Brain microvascular endothelial cell (primary cell): ENCODE results near the gene UGCG.

Experiments used
- DNase-seq: peaks from one replicate; pipeline ENCODE4 v3.0.0-alpha.2; 2020
- H3K27ac ChIP-seq: fragments of 250-450 bp; sonication (Bioruptor Pico); 2 replicates; pipeline ENCODE4 v1.5.1; 2020; ENCODE audit warnings: mild to moderate bottlenecking, moderate library complexity
- H3K27me3 ChIP-seq: fragments of 250-450 bp; sonication (Bioruptor Pico); replicated peaks from 2 replicates; pipeline ENCODE4 v1.5.1; 2020; ENCODE audit warnings: mild to moderate bottlenecking
- H3K36me3 ChIP-seq: fragments of 250-450 bp; sonication (Bioruptor Pico); replicated peaks from 2 replicates; pipeline ENCODE4 v1.5.1; 2020; ENCODE audit warnings: mild to moderate bottlenecking
- H3K4me3 ChIP-seq: 2 replicates; pipeline ENCODE4 v1.5.1; 2011; ENCODE audit warnings: low read depth, mild to moderate bottlenecking, control low read depth, low read length, moderate library complexity
- CTCF ChIP-seq: IDR thresholded peaks from 2 replicates; pipeline ENCODE4 v1.5.1; 2011; ENCODE audit warnings: low read depth, mild to moderate bottlenecking, moderate library complexity, low read length, control low read depth, inconsistent platforms; ENCODE audit errors: missing control alignments
- in situ Hi-C: cut with HindIII; loops from 2 replicates; pipeline ENCODE4 v1.10.0; 2017; ENCODE audit warnings: low sequenced_read_pairs, low pct_ligation_motif_present

The UGCG gene

GRCh38 chr9:111975709-111976108 is 79.1 kb downstream of the UGCG start:
- no peaks in the 10 kb centered on the region for H3K36me3 ChIP-seq
- no peak overlapping the region for H3K27ac ChIP-seq
- in situ Hi-C loops, result no loop called here
- TF ChIP-seq CTCF, result peak; percentile 1
- no peak for DNase-seq
- H3K4me3 ChIP-seq, result no peak overlapping the region
- no peaks in the 10 kb centered on the region for H3K27me3 ChIP-seq

- H3K27me3 ChIP-seq, result no peaks in the 10 kb centered on the region
- in situ Hi-C loops, result no loop called here
- H3K27ac ChIP-seq, result no peak overlapping the region
- DNase-seq, result no peak
- no peaks in the 10 kb centered on the region for H3K36me3 ChIP-seq
- no peak for TF ChIP-seq CTCF
- H3K4me3 ChIP-seq, result no peak overlapping the region
These were observed 82.0 kb downstream of the UGCG start for GRCh38 chr9:111978616-111979015.

DNA sequence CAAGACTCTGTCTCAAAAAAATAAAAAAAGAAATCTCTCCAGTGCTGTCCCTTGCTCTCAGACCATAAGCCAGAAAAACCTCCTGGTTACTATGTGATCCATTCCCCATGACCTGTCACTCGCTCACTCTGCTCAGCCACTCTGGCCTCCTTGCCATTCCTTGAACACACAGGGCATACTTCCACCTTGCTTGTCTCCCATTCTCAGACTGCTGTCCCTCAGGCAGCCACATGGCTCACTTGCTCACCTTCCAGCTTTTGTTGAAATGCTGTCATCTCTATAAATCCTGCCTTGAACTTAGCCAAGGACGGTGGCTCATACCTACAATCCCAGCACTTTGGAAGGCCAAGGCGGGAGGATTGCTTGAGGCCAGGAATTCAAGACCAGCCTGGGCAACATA is 82.9 kb downstream of the UGCG start:
- H3K27me3 ChIP-seq, result no peaks in the 10 kb centered on the region
- in situ Hi-C loops, result no loop called here
- DNase-seq, result no peak
- H3K27ac ChIP-seq, result no peak overlapping the region
- TF ChIP-seq CTCF, result no peak
- H3K4me3 ChIP-seq, result no peak overlapping the region
- no peaks in the 10 kb centered on the region for H3K36me3 ChIP-seq

GRCh38 chr9:111980398-111980797 is 83.8 kb downstream of the UGCG start:
- no peak for TF ChIP-seq CTCF
- no peak for DNase-seq
- in situ Hi-C loops, result no loop called here
- Histone ChIP-seq H3K27ac (no peak overlapping the region), H3K27me3 (no peaks in the 10 kb centered on the region), H3K36me3 (no peaks in the 10 kb centered on the region), H3K4me3 (no peak overlapping the region)

GRCh38 chr9:111983484-111983908 is 86.9 kb downstream of the UGCG start:
- Histone ChIP-seq H3K36me3 (no peaks in the 10 kb centered on the region), H3K27me3 (no peaks in the 10 kb centered on the region), H3K4me3 (no peak overlapping the region), H3K27ac (no peak overlapping the region)
- in situ Hi-C loops, result no loop called here
- DNase-seq, result no peak
- TF ChIP-seq CTCF, result no peak

DNA sequence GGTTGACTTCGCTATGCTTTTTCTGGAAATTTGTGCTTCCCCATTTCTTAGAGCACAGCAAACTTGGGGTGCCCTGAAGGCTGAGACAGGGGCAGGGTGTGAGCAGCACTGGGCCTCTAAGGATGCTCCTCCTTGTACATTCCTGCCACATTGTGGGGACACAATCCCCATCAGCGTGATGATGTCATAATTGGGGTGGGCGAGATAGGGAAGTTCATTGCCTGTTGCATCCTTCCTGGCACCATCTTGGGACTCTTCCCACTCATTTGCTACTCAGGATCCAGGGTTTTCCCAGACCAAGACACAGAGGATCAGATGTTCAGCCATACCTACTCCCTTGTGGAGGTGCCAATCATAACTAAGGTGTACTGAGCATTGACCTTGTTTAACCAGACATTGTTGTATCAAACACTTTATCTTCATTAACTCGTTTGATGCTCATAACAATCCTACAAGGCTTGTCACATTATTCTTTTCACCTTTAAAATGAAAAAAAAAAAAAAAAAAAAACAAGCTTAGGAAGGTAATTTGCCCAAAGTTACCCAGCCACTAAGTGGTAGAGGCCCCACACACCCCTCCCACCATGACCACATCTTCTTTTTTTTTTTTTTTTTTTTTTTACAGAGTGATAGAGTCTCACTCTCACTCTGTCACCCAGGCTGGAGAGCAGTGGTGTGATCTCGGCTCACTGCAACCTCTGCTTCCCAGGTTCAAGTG is 87.6 kb downstream of the UGCG start:
- no peaks in the 10 kb centered on the region for H3K27me3 ChIP-seq
- DNase-seq, result no peak
- in situ Hi-C loops, result no loop called here
- no peak for TF ChIP-seq CTCF
- no peaks in the 10 kb centered on the region for H3K36me3 ChIP-seq
- H3K27ac ChIP-seq, result no peak overlapping the region
- no peak overlapping the region for H3K4me3 ChIP-seq
